Effector memory CD4-positive, alpha-beta T cell (primary cell): Measurements from ENCODE around the gene PANK1.

Experiments
- DNase-seq, 3 donors: peaks; one replicate each; pipeline ENCODE4 v3.0.0-alpha.2; 2020
- H3K27ac ChIP-seq: 2 replicates; pipeline ENCODE4 v1.7.0; 2013; ENCODE audit warnings: mild to moderate bottlenecking, low read length, moderate library complexity; ENCODE audit not compliant: insufficient read depth, poor library complexity, severe bottlenecking
- H3K27me3 ChIP-seq: replicated peaks from 2 replicates; pipeline ENCODE4 v1.7.0; 2013; ENCODE audit warnings: mild to moderate bottlenecking, low read length; ENCODE audit not compliant: insufficient read depth, control insufficient read depth, poor library complexity, severe bottlenecking
- H3K36me3 ChIP-seq: 2 replicates; pipeline ENCODE4 v1.7.0; 2013; ENCODE audit warnings: mild to moderate bottlenecking, low read length, moderate library complexity; ENCODE audit not compliant: control insufficient read depth, insufficient read depth
- H3K4me1 ChIP-seq: 2 replicates; pipeline ENCODE4 v1.7.0; 2013; ENCODE audit warnings: low read length, mild to moderate bottlenecking; ENCODE audit not compliant: control insufficient read depth, insufficient read depth, poor library complexity, severe bottlenecking
- H3K4me3 ChIP-seq: 2 replicates; pipeline ENCODE4 v1.7.0; 2013; ENCODE audit warnings: low read length, low read depth, mild to moderate bottlenecking; ENCODE audit not compliant: insufficient read depth, poor library complexity, severe bottlenecking
- H3K9me3 ChIP-seq: 2 replicates; pipeline ENCODE4 v1.7.0; 2013; ENCODE audit warnings: mild to moderate bottlenecking, low read length, moderate library complexity; ENCODE audit not compliant: control insufficient read depth

PANK1 gene

GRCh38 chr10:89604200-89604599 is 40.8 kb downstream of the PANK1 start:
- no peaks in the 10 kb centered on the region for H3K4me1 ChIP-seq
- no peaks in the 10 kb centered on the region for H3K36me3 ChIP-seq
- no peak overlapping the region for H3K4me3 ChIP-seq
- no peaks in the 10 kb centered on the region for H3K9me3 ChIP-seq
- no peaks in the 10 kb centered on the region for H3K27me3 ChIP-seq
- no peak for DNase-seq
- no peak overlapping the region for H3K27ac ChIP-seq

- Histone ChIP-seq H3K4me1 (no peaks in the 10 kb centered on the region), H3K4me3 (no peak overlapping the region), H3K9me3 (no peaks in the 10 kb centered on the region), H3K27ac (no peak overlapping the region), H3K36me3 (no peaks in the 10 kb centered on the region), H3K27me3 (no peaks in the 10 kb centered on the region)
- DNase-seq, result no peak
Observed at GRCh38 chr10:89602919-89603318, 42.1 kb downstream of the PANK1 start.

DNA sequence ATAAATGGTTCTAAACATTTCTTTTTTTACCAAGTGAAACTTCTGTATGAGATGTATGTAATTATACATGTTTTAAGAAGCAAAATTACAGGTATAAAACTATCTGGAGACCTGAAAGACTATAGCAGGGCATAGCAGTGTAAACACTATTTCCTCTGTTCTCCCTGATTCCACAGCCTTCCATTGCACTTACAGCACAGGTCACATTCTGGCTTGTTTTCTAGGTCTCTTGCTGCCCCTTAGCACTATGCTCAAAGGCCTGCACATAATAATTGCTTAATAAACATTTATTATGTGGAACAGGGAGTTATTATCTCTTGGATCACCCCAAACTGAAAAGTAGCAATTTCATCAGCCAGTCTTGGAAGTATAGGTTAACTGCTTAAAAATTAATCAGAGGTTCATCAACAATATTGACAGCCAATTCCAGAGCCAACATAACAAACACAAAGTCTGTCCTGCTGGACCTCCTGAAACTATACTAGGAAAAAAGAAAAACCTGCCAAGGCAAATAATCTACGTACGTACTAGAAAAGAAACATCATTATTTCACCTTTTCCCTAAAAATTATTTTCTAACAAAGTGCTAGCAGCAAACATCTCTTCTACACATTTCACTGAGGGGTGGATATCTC is 43.2 kb downstream of the PANK1 start:
- no peaks in the 10 kb centered on the region for H3K36me3 ChIP-seq
- H3K27ac ChIP-seq, result no peak overlapping the region
- no peaks in the 10 kb centered on the region for H3K9me3 ChIP-seq
- H3K4me1 ChIP-seq, result no peaks in the 10 kb centered on the region
- H3K4me3 ChIP-seq, result no peak overlapping the region
- no peaks in the 10 kb centered on the region for H3K27me3 ChIP-seq
- DNase-seq, result no peak

GRCh38 chr10:89600041-89600440 is 45.0 kb downstream of the PANK1 start:
- Histone ChIP-seq H3K4me1 (no peaks in the 10 kb centered on the region), H3K9me3 (no peaks in the 10 kb centered on the region)
- DNase-seq, result no peak

DNA sequence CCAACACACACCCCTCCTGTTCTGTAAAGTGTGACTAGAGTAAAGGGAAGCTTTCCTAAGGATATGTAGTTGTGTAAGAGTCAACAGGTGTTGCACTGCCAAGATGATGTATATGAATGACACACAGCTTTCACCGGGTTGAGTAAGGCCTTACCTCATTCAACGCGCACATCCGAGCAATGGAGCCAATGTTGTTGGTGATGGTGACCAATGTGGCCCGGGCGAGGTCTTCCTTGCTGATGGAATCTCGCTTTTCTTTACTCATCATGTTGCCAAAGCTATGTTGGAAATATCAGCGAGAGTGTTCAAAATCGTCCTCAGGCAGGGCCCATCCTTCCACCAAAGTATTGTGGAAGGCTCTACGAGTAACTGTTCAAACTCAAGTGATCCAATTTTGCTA is 52.0 kb downstream of the PANK1 start:
- Histone ChIP-seq H3K4me3 (no peak overlapping the region), H3K4me1 (no peaks in the 10 kb centered on the region), H3K36me3 (no peaks in the 10 kb centered on the region), H3K9me3 (no peaks in the 10 kb centered on the region), H3K27me3 (no peaks in the 10 kb centered on the region), H3K27ac (no peak overlapping the region)
- no peak for DNase-seq

More at GRCh38 chr10:89600041-89600440, 45.0 kb downstream of the PANK1 start:
- Histone ChIP-seq H3K27me3 (no peaks in the 10 kb centered on the region), H3K36me3 (no peaks in the 10 kb centered on the region), H3K4me3 (no peak overlapping the region), H3K27ac (no peak overlapping the region)

DNA sequence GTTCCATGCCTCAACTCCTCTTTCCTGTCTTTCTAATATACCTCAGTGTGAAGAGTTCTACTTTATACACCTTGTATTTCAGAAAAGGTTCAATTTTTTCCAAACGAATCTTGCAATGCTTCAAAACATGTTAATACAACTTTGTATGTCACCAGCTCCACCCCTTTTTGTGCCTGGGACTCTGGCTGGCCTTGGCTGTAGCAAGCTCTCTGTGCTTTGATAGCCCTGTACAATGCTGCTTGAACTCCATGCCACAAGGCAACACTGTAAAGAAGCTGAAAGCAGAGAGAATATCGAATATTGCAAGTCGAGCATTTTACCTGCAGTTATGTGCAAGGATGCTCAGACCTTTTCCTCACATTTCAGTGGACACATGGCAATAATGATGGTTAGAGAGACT is 52.5 kb downstream of the PANK1 start:
- Histone ChIP-seq H3K36me3 (no peaks in the 10 kb centered on the region), H3K27ac (no peak overlapping the region), H3K4me3 (no peak overlapping the region), H3K9me3 (no peaks in the 10 kb centered on the region), H3K27me3 (no peaks in the 10 kb centered on the region), H3K4me1 (no peaks in the 10 kb centered on the region)
- no peak for DNase-seq

DNA sequence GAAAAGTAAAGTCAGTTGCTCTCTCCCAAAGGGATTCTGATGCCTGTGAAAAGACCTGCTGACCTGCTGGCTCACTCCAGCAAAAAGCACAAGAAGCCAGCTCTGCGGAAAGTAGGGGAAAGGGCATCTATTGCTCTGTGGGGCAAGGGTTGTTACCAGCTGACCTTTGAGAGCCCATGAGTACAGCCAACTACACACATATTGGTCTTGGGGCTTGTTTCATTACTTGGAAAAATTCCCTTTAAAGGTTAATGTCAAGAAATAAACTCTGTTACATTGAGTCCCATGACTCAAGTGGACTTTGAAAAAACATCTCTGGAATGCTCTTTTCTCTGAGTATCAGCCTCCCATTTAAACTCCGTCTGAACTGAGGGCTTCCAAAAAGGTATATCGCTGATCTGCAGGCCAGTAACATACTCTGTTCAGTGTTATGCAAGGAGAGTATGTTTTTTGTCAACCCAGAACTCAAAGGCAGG is 53.2 kb downstream of the PANK1 start:
- no peak for DNase-seq
- H3K4me1 ChIP-seq, result no peaks in the 10 kb centered on the region
- H3K27me3 ChIP-seq, result no peaks in the 10 kb centered on the region
- H3K36me3 ChIP-seq, result no peaks in the 10 kb centered on the region
- H3K9me3 ChIP-seq, result no peaks in the 10 kb centered on the region
- H3K4me3 ChIP-seq, result no peak overlapping the region
- H3K27ac ChIP-seq, result no peak overlapping the region

GRCh38 chr10:89591111-89591795 is 53.8 kb downstream of the PANK1 start:
- Histone ChIP-seq H3K27ac (no peak overlapping the region), H3K4me1 (no peaks in the 10 kb centered on the region), H3K27me3 (no peaks in the 10 kb centered on the region), H3K4me3 (no peak overlapping the region), H3K36me3 (no peaks in the 10 kb centered on the region), H3K9me3 (no peaks in the 10 kb centered on the region)
- no peak for DNase-seq

- Histone ChIP-seq H3K36me3 (no peaks in the 10 kb centered on the region), H3K27me3 (no peaks in the 10 kb centered on the region), H3K4me3 (no peak overlapping the region), H3K9me3 (no peaks in the 10 kb centered on the region), H3K27ac (no peak overlapping the region), H3K4me1 (no peaks in the 10 kb centered on the region)
- DNase-seq, result no peak
Observed at GRCh38 chr10:89590326-89590725, 54.7 kb downstream of the PANK1 start.

DNA sequence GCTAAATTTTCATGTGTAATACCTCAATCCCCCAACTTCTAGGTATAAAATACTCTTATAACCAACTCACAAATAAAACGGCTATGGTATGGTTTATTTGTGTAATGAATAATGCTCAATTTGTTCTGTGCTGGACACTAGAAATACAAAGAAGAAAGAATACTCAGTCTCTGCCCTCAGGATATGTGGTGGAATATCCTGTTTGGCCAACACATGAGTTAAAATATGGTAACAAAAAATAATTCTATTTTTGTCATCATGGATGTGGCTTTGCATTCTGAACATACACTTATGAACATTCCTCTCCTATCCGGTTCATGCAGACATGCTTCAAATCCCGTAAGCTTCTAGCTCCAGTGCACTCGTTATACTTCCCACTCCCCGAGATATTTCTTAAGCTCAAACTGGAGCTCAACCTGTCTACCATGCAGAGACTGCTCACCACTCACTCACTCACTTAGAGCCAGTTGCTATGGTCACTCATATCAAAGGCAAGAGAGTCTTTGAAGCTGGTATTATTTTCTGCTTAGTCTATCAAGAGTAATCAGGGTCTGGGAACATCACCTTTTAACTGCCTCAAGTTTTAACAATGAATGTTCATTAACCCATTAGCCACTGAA is 55.8 kb downstream of the PANK1 start:
- H3K27me3 ChIP-seq, result no peaks in the 10 kb centered on the region
- no peak for DNase-seq

More for the DNA sequence above, 55.8 kb downstream of the PANK1 start:
- no peaks in the 10 kb centered on the region for H3K9me3 ChIP-seq
- no peak overlapping the region for H3K27ac ChIP-seq
- H3K4me1 ChIP-seq, result no peaks in the 10 kb centered on the region
- no peaks in the 10 kb centered on the region for H3K36me3 ChIP-seq
- H3K4me3 ChIP-seq, result no peak overlapping the region
